ENCODE data around the gene DDX1. TPM values are rescaled to one million over a fixed set of nuclear protein-coding genes. Genes with fewer than 3 reads are reported as not detected.

DDX1 gene
- total and polyA plus RNA-seq, 2 experiments from 2014 or later, result 99.9 to 102 TPM

GRCh38 chr2:15658911-15659310 is 67.2 kb downstream of the DDX1 start:
- H3K79me2 ChIP-seq (replicated peaks; ENCODE audit: insufficient read depth), result no peaks in the 10 kb centered on the region
- H3K4me1 ChIP-seq (ENCODE audit: insufficient read depth), result no peaks in the 10 kb centered on the region
- no peak overlapping the region for H3K27ac ChIP-seq (ENCODE audit: low read depth)
- ATAC-seq (no peak), DNase-seq (ENCODE audit: low spot score) (no peak)
- no peak overlapping the region for H3K4me2 ChIP-seq
- H3K4me1 Mint-ChIP-seq, result no peaks in the 10 kb centered on the region
- H3K27ac Mint-ChIP-seq, result no peak overlapping the region
- no peaks in the 10 kb centered on the region for H3K36me3 ChIP-seq (ENCODE audit: insufficient read depth)
- no peaks in the 10 kb centered on the region for H4K20me1 ChIP-seq (replicated peaks; ENCODE audit: insufficient read depth)
- no peak overlapping the region for H3K4me3 Mint-ChIP-seq
- no peaks in the 10 kb centered on the region for H3F3A ChIP-seq (replicated peaks; ENCODE audit: low read depth)
- no peak overlapping the region for H2AFZ ChIP-seq
- no peaks in the 10 kb centered on the region for H3K27me3 ChIP-seq (ENCODE audit: insufficient read depth)
- H3K9me2 ChIP-seq (ENCODE audit: insufficient read depth), result 0 out of 2 replicates have a peak, but pooled peaks cover 4% of the 10 kb centered on the region
- no peak overlapping the region for H3K4me3 ChIP-seq
- H3K27me3 Mint-ChIP-seq (ENCODE audit: insufficient read depth, low read depth, poor library complexity), result peaks cover 2% of the 10 kb centered on the region
- no peaks in the 10 kb centered on the region for H3K36me3 Mint-ChIP-seq (ENCODE audit: low read depth)
- TF ChIP-seq, protein P1, sequence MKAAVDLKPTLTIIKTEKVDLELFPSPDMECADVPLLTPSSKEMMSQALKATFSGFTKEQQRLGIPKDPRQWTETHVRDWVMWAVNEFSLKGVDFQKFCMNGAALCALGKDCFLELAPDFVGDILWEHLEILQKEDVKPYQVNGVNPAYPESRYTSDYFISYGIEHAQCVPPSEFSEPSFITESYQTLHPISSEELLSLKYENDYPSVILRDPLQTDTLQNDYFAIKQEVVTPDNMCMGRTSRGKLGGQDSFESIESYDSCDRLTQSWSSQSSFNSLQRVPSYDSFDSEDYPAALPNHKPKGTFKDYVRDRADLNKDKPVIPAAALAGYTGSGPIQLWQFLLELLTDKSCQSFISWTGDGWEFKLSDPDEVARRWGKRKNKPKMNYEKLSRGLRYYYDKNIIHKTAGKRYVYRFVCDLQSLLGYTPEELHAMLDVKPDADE (IDR thresholded peaks at IDR 0.05), result no peak
- TF ChIP-seq EZH2phosphoT487 (IDR thresholded peaks at IDR 0.05; ENCODE audit: unreplicated experiment) (no peak), JUNB (IDR thresholded peaks at IDR 0.05; ENCODE audit: unreplicated experiment) (no peak), STAT1 (IDR thresholded peaks at IDR 0.05; ENCODE audit: unreplicated experiment) (no peak), NANOG (IDR thresholded peaks at IDR 0.05; ENCODE audit: borderline replicate concordance) (no peak), POLR2AphosphoS5 (IDR thresholded peaks at IDR 0.05; ENCODE audit: low read depth) (no peak), ZNF331 (CRISPR knock-in tag; IDR thresholded peaks at IDR 0.05; ENCODE audit: low read depth) (no peak), EZH2 (IDR thresholded peaks at IDR 0.05; ENCODE audit: low read depth, unreplicated experiment) (no peak), ZNF114 (CRISPR knock-in tag; IDR thresholded peaks at IDR 0.05) (no peak), CTCF (conservative IDR thresholded peaks at IDR 0.05; ENCODE audit: low read depth in 2 of 2) (no peak), CREB1 (CRISPR knock-in tag; IDR thresholded peaks at IDR 0.05; ENCODE audit: low read depth) (no peak)
- TF ChIP-seq, protein P2, sequence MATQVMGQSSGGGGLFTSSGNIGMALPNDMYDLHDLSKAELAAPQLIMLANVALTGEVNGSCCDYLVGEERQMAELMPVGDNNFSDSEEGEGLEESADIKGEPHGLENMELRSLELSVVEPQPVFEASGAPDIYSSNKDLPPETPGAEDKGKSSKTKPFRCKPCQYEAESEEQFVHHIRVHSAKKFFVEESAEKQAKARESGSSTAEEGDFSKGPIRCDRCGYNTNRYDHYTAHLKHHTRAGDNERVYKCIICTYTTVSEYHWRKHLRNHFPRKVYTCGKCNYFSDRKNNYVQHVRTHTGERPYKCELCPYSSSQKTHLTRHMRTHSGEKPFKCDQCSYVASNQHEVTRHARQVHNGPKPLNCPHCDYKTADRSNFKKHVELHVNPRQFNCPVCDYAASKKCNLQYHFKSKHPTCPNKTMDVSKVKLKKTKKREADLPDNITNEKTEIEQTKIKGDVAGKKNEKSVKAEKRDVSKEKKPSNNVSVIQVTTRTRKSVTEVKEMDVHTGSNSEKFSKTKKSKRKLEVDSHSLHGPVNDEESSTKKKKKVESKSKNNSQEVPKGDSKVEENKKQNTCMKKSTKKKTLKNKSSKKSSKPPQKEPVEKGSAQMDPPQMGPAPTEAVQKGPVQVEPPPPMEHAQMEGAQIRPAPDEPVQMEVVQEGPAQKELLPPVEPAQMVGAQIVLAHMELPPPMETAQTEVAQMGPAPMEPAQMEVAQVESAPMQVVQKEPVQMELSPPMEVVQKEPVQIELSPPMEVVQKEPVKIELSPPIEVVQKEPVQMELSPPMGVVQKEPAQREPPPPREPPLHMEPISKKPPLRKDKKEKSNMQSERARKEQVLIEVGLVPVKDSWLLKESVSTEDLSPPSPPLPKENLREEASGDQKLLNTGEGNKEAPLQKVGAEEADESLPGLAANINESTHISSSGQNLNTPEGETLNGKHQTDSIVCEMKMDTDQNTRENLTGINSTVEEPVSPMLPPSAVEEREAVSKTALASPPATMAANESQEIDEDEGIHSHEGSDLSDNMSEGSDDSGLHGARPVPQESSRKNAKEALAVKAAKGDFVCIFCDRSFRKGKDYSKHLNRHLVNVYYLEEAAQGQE (IDR thresholded peaks at IDR 0.05; ENCODE audit: unreplicated experiment), result no peak
- TF ChIP-seq, protein P3, sequence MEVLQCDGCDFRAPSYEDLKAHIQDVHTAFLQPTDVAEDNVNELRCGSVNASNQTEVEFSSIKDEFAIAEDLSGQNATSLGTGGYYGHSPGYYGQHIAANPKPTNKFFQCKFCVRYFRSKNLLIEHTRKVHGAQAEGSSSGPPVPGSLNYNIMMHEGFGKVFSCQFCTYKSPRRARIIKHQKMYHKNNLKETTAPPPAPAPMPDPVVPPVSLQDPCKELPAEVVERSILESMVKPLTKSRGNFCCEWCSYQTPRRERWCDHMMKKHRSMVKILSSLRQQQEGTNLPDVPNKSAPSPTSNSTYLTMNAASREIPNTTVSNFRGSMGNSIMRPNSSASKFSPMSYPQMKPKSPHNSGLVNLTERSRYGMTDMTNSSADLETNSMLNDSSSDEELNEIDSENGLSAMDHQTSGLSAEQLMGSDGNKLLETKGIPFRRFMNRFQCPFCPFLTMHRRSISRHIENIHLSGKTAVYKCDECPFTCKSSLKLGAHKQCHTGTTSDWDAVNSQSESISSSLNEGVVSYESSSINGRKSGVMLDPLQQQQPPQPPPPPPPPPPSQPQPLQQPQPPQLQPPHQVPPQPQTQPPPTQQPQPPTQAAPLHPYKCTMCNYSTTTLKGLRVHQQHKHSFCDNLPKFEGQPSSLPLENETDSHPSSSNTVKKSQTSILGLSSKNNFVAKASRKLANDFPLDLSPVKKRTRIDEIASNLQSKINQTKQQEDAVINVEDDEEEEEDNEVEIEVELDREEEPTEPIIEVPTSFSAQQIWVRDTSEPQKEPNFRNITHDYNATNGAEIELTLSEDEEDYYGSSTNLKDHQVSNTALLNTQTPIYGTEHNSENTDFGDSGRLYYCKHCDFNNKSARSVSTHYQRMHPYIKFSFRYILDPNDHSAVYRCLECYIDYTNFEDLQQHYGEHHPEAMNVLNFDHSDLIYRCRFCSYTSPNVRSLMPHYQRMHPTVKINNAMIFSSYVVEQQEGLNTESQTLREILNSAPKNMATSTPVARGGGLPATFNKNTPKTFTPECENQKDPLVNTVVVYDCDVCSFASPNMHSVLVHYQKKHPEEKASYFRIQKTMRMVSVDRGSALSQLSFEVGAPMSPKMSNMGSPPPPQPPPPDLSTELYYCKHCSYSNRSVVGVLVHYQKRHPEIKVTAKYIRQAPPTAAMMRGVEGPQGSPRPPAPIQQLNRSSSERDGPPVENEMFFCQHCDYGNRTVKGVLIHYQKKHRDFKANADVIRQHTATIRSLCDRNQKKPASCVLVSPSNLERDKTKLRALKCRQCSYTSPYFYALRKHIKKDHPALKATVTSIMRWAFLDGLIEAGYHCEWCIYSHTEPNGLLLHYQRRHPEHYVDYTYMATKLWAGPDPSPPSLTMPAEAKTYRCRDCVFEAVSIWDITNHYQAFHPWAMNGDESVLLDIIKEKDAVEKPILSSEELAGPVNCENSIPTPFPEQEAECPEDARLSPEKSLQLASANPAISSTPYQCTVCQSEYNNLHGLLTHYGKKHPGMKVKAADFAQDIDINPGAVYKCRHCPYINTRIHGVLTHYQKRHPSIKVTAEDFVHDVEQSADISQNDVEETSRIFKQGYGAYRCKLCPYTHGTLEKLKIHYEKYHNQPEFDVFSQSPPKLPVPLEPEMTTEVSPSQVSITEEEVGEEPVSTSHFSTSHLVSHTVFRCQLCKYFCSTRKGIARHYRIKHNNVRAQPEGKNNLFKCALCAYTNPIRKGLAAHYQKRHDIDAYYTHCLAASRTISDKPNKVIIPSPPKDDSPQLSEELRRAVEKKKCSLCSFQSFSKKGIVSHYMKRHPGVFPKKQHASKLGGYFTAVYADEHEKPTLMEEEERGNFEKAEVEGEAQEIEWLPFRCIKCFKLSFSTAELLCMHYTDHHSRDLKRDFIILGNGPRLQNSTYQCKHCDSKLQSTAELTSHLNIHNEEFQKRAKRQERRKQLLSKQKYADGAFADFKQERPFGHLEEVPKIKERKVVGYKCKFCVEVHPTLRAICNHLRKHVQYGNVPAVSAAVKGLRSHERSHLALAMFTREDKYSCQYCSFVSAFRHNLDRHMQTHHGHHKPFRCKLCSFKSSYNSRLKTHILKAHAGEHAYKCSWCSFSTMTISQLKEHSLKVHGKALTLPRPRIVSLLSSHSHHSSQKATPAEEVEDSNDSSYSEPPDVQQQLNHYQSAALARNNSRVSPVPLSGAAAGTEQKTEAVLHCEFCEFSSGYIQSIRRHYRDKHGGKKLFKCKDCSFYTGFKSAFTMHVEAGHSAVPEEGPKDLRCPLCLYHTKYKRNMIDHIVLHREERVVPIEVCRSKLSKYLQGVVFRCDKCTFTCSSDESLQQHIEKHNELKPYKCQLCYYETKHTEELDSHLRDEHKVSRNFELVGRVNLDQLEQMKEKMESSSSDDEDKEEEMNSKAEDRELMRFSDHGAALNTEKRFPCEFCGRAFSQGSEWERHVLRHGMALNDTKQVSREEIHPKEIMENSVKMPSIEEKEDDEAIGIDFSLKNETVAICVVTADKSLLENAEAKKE (CRISPR knock-in tag; IDR thresholded peaks at IDR 0.05), result no peak
- H3K9me3 Mint-ChIP-seq, result no peaks in the 10 kb centered on the region

Measured in GM23338 (cell line).